GM23248 (cell line): Measurements from ENCODE around the gene BIRC5. TPM values are rescaled to one million over a fixed set of nuclear protein-coding genes. Genes with fewer than 3 reads are reported as not detected.

Source experiments
- DNase-seq: peaks from one replicate; pipeline ENCODE4 v3.0.0-alpha.2; 2015
- H2AFZ ChIP-seq: fragments of 200-600 bp; sonication (generic); 2 replicates; pipeline ENCODE4 v1.6.1; 2016; ENCODE audit warnings: antibody characterized with exemption
- H3F3A ChIP-seq: fragments of 200-600 bp; sonication (generic); 2 replicates; pipeline ENCODE4 v1.6.1; 2016; ENCODE audit warnings: mild to moderate bottlenecking, antibody characterized with exemption, mixed run types; ENCODE audit not compliant: insufficient read depth
- H3K27ac ChIP-seq: fragments of 200-600 bp; sonication (generic); 2 replicates; pipeline ENCODE4 v1.5.1; 2016; ENCODE audit warnings: mild to moderate bottlenecking
- H3K27me3 ChIP-seq: fragments of 200-600 bp; sonication (generic); replicated peaks from 2 replicates; pipeline ENCODE4 v1.6.1; 2016; ENCODE audit warnings: mild to moderate bottlenecking; ENCODE audit not compliant: insufficient read depth
- H3K36me3 ChIP-seq: fragments of 200-600 bp; sonication (generic); 2 replicates; pipeline ENCODE4 v1.6.1; 2016; ENCODE audit warnings: low read depth, mild to moderate bottlenecking
- H3K4me1 ChIP-seq: fragments of 200-600 bp; sonication (generic); 2 replicates; pipeline ENCODE4 v1.6.1; 2016; ENCODE audit warnings: mild to moderate bottlenecking; ENCODE audit not compliant: insufficient read depth
- H3K4me2 ChIP-seq: fragments of 200-600 bp; sonication (generic); one replicate; pipeline ENCODE4 v1.6.1; 2016; ENCODE audit warnings: mild to moderate bottlenecking; ENCODE audit not compliant: unreplicated experiment
- H3K4me3 ChIP-seq: fragments of 200-600 bp; sonication (generic); 2 replicates; pipeline ENCODE4 v1.5.1; 2016; ENCODE audit warnings: mild to moderate bottlenecking
- H3K79me2 ChIP-seq: fragments of 200-600 bp; sonication (generic); 2 replicates; pipeline ENCODE4 v1.6.1; 2016; ENCODE audit warnings: mild to moderate bottlenecking; ENCODE audit not compliant: insufficient read depth
- H3K9ac ChIP-seq: fragments of 200-600 bp; sonication (generic); 2 replicates; pipeline ENCODE4 v1.6.1; 2016; ENCODE audit warnings: mild to moderate bottlenecking
- H3K9me2 ChIP-seq: fragments of 200-600 bp; sonication (generic); 2 replicates; pipeline ENCODE4 v1.6.1; 2016; ENCODE audit warnings: mixed run types, mild to moderate bottlenecking, moderate library complexity; ENCODE audit not compliant: insufficient read depth
- H3K9me3 ChIP-seq: fragments of 200-600 bp; sonication (generic); one replicate; pipeline ENCODE4 v1.6.1; 2017; ENCODE audit warnings: low read depth
- H4K20me1 ChIP-seq: fragments of 200-600 bp; sonication (generic); 2 replicates; pipeline ENCODE4 v1.6.0; 2016; ENCODE audit not compliant: insufficient read depth
- EZH2 ChIP-seq: fragments of 200-600 bp; sonication (generic); IDR thresholded peaks from 2 replicates; pipeline ENCODE4 v1.6.1; 2018; ENCODE audit warnings: antibody characterized with exemption, mild to moderate bottlenecking; ENCODE audit not compliant: insufficient read depth, poor library complexity, severe bottlenecking
- EZH2phosphoT487 ChIP-seq: fragments of 200-600 bp; sonication (generic); IDR thresholded peaks from 2 replicates; pipeline ENCODE4 v1.6.1; 2018; ENCODE audit warnings: antibody characterized with exemption, moderate library complexity, mild to moderate bottlenecking, low read depth; ENCODE audit not compliant: insufficient read depth
- WGBS, 2 experiments: methylation state at CpG; one replicate each; pipeline ENCODE4 v1.1.6; 2015 to 2017; ENCODE audit warnings: low lambda C conversion rate in 2 of 2, low coverage in 1 of 2; ENCODE audit errors: missing lambda C conversion rate in 2 of 2; 5-methylcytosine and 5-hydroxymethylcytosine counted together
- in situ Hi-C: fragments of 300-500 bp; cut with MboI; formaldehyde crosslinking; loops from 2 replicates; pipeline ENCODE4 v1.15.0; 2020
- polyA plus RNA-seq: library from polyadenylated mRNA; unstranded; fragments of >200 nt; fragmentation: Nextera tagmentation; extraction: Ambion mirVana; gene quantifications from 2 replicates; pipeline ENCODE4 v1.2.1, GENCODE V29; 2016
- total RNA-seq: library from RNA; depleted of rRNA; stranded (reverse); fragments of >200 nt; shearing (Covaris generic); gene quantifications from 2 replicates; pipeline ENCODE4 v1.2.3, GENCODE V29; 2014

The BIRC5 gene
- total and polyA plus RNA-seq, 2 experiments from 2014 or later: 30.9 to 42.3 TPM

- H3K4me1 ChIP-seq: no peaks in the 10 kb centered on the region
- DNase-seq: no peak
- TF ChIP-seq EZH2 (no peak), EZH2phosphoT487 (no peak)
- H4K20me1 ChIP-seq: no peaks in the 10 kb centered on the region
- no peak overlapping the region for H2AFZ ChIP-seq
- WGBS, 2 experiments: 58 to 63% methylated on average over 12 of the region's 12 CpGs
- no peak overlapping the region for H3K4me2 ChIP-seq
- no peak overlapping the region for H3K9ac ChIP-seq
- H3K79me2 ChIP-seq: no peaks in the 10 kb centered on the region
- H3K36me3 ChIP-seq: no peaks in the 10 kb centered on the region
- no peaks in the 10 kb centered on the region for H3K9me3 ChIP-seq
- no peaks in the 10 kb centered on the region for H3K27me3 ChIP-seq
- in situ Hi-C loops: no loop called here
- no peak overlapping the region for H3K27ac ChIP-seq
- H3K9me2 ChIP-seq: no peaks in the 10 kb centered on the region
- H3K4me3 ChIP-seq: no peak overlapping the region
- H3F3A ChIP-seq: no peaks in the 10 kb centered on the region
Measured at GRCh38 chr17:78240012-78240655, 26.1 kb downstream of the BIRC5 start.

- no peak overlapping the region for H3K4me3 ChIP-seq
- no peaks in the 10 kb centered on the region for H3F3A ChIP-seq
- H3K36me3 ChIP-seq: no peaks in the 10 kb centered on the region
- WGBS, 2 experiments: 54 to 57% methylated on average over 9 of the region's 9 CpGs
- TF ChIP-seq EZH2: no peak
- no peak for TF ChIP-seq EZH2phosphoT487
- H3K4me2 ChIP-seq: no peak overlapping the region
- no peaks in the 10 kb centered on the region for H3K9me2 ChIP-seq
- no peaks in the 10 kb centered on the region for H3K79me2 ChIP-seq
- no peak for DNase-seq
- no peak overlapping the region for H2AFZ ChIP-seq
- no peaks in the 10 kb centered on the region for H3K9me3 ChIP-seq
- no peaks in the 10 kb centered on the region for H3K27me3 ChIP-seq
- H4K20me1 ChIP-seq: no peaks in the 10 kb centered on the region
- no peak overlapping the region for H3K9ac ChIP-seq
- no peak overlapping the region for H3K27ac ChIP-seq
- in situ Hi-C loops: no loop called here
- H3K4me1 ChIP-seq: no peaks in the 10 kb centered on the region
Measured at GRCh38 chr17:78240839-78241238, 26.8 kb downstream of the BIRC5 start.

GRCh38 chr17:78241277-78242023 is 27.4 kb downstream of the BIRC5 start:
- Histone ChIP-seq H2AFZ (no peak overlapping the region), H3F3A (no peaks in the 10 kb centered on the region), H3K4me2 (no peak overlapping the region), H3K27me3 (no peaks in the 10 kb centered on the region), H3K9ac (no peak overlapping the region), H3K27ac (no peak overlapping the region), H3K79me2 (no peaks in the 10 kb centered on the region), H3K4me1 (no peaks in the 10 kb centered on the region), H3K36me3 (no peaks in the 10 kb centered on the region), H3K9me2 (no peaks in the 10 kb centered on the region), H4K20me1 (no peaks in the 10 kb centered on the region), H3K9me3 (no peaks in the 10 kb centered on the region), H3K4me3 (no peak overlapping the region)
- in situ Hi-C loops: no loop called here
- DNase-seq: peak; percentile 43
- TF ChIP-seq EZH2phosphoT487: no peak
- TF ChIP-seq EZH2: no peak
- WGBS, 2 experiments: 59 to 68% methylated on average over 10 to 13 of the region's 13 CpGs

- Histone ChIP-seq H3K4me2 (no peak overlapping the region), H3K9ac (no peak overlapping the region), H3K27ac (no peak overlapping the region), H3F3A (no peaks in the 10 kb centered on the region), H3K9me3 (no peaks in the 10 kb centered on the region), H2AFZ (no peak overlapping the region), H4K20me1 (no peaks in the 10 kb centered on the region), H3K4me1 (no peaks in the 10 kb centered on the region), H3K4me3 (no peak overlapping the region), H3K27me3 (no peaks in the 10 kb centered on the region), H3K79me2 (no peaks in the 10 kb centered on the region), H3K36me3 (no peaks in the 10 kb centered on the region), H3K9me2 (no peaks in the 10 kb centered on the region)
- WGBS, 2 experiments: 77 to 78% methylated on average over 21 of the region's 21 CpGs
- peak; percentile 23 for DNase-seq
- TF ChIP-seq EZH2phosphoT487: no peak
- no peak for TF ChIP-seq EZH2
- in situ Hi-C loops: no loop called here
Measured at GRCh38 chr17:78242024-78242742, 28.1 kb downstream of the BIRC5 start.
